C4-2B (cell line): ENCODE measurements around the gene MRPL18.
"Not testable (repeated sequence)": the region's sequence is repeated elsewhere in the genome, so short reads cannot be mapped to it uniquely, and the experiment has no call there.

Source experiments
- H3K27ac ChIP-seq: fragments of 450-650 bp; 2 replicates; pipeline ENCODE4 v1.5.1; 2017
- ZFX ChIP-seq: fragments of 450-650 bp; IDR thresholded peaks from 2 replicates; pipeline ENCODE4 v1.6.1; 2017
- TF ChIP-seq, protein P1 (sequence below): fragments of 450-650 bp; conservative IDR thresholded peaks from 2 replicates; pipeline ENCODE4 v1.5.1; 2017; ENCODE audit warnings: mild to moderate bottlenecking

MRPL18 gene

DNA sequence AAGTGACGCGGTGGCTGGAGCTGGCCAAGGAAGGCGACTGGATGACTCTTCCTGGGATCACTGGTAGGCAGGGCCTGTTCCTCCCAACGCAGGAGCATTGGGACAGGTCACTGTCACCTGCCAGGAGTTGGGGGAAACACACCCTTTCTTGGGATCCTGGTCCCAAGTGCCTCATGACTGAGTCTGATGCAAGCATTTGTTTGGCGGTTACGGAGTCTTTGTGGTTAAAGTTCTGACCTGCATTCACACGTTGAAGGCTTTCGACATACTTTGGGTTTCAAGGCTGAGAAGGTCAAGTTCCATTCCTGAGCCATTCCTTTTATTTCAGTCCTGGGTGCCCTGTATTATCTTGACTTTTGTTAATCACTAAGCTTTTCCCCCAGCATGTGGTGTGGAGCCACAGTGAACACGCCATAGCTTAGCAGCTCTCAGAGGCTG, 15.8 kb downstream of the MRPL18 start:
- no peak overlapping the region for H3K27ac ChIP-seq
- TF ChIP-seq, protein P1, sequence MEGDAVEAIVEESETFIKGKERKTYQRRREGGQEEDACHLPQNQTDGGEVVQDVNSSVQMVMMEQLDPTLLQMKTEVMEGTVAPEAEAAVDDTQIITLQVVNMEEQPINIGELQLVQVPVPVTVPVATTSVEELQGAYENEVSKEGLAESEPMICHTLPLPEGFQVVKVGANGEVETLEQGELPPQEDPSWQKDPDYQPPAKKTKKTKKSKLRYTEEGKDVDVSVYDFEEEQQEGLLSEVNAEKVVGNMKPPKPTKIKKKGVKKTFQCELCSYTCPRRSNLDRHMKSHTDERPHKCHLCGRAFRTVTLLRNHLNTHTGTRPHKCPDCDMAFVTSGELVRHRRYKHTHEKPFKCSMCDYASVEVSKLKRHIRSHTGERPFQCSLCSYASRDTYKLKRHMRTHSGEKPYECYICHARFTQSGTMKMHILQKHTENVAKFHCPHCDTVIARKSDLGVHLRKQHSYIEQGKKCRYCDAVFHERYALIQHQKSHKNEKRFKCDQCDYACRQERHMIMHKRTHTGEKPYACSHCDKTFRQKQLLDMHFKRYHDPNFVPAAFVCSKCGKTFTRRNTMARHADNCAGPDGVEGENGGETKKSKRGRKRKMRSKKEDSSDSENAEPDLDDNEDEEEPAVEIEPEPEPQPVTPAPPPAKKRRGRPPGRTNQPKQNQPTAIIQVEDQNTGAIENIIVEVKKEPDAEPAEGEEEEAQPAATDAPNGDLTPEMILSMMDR = no peak
- TF ChIP-seq ZFX = no peak

DNA sequence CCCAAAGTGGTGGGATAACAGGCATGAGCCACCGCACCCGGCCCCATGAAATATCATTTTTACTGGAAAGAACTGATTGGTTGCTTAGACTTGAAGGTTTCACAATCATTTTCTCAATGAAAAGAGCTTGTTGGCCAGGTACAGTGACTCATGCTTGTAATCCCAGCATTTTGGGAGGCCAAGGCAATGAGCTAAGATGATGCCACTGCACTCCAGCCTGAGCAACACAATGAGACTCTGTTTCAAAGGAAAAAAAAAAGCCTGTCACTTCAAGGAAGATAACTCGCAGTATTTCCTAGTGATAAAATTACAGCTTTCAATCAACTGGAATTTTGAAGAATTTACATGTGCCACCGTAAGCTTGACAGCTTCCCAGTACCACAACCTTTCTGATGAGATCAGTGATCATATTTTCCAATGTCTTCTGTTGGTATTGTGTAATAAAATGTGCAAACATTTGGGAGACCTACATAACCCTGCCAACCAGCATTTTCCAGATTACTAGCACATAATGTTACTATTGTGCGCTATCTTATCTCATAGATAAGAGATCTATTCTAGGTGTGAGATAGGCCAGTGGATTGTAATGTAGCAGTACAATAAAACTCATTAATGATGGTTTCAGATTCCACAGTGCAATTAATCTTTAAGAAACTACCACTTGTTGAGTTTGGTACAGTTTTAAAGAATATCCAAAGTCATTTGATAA, 17.0 kb downstream of the MRPL18 start:
- H3K27ac ChIP-seq = no peak overlapping the region
- TF ChIP-seq, protein P1 = no peak
- TF ChIP-seq ZFX = no peak

GRCh38 chr6:159808647-159809046, 18.4 kb downstream of the MRPL18 start:
- no peak for TF ChIP-seq ZFX
- TF ChIP-seq, protein P1 = no peak
- no peak overlapping the region for H3K27ac ChIP-seq

- TF ChIP-seq, protein P1 = no peak
- no peak for TF ChIP-seq ZFX
- H3K27ac ChIP-seq = no peak overlapping the region
These were observed 18.9 kb downstream of the MRPL18 start for GRCh38 chr6:159809149-159809548.

GRCh38 chr6:159813781-159814180, 23.5 kb downstream of the MRPL18 start:
- H3K27ac ChIP-seq = no peak overlapping the region
- TF ChIP-seq, protein P1 = no peak
- TF ChIP-seq ZFX = no peak

- no peak for TF ChIP-seq ZFX
- TF ChIP-seq, protein P1 = no peak
- H3K27ac ChIP-seq = no peak overlapping the region
These were observed 25.1 kb downstream of the MRPL18 start for GRCh38 chr6:159815410-159815809.

GRCh38 chr6:159816775-159817174, 26.5 kb downstream of the MRPL18 start:
- not testable (repeated sequence) for H3K27ac ChIP-seq
